HG03175 (cell line): Measurements from ENCODE around the gene CNOT4.
"Not testable (repeated sequence)": the region's sequence is repeated elsewhere in the genome, so short reads cannot be mapped to it uniquely, and the experiment has no call there.

Experiments
- ATAC-seq: cut with Tn5 transposase; IDR thresholded peaks from one replicate; pipeline ENCODE4 v1.9.1; 2021; ENCODE audit warnings: mild to moderate bottlenecking, moderate library complexity; ENCODE audit not compliant: unreplicated experiment

CNOT4 gene

DNA sequence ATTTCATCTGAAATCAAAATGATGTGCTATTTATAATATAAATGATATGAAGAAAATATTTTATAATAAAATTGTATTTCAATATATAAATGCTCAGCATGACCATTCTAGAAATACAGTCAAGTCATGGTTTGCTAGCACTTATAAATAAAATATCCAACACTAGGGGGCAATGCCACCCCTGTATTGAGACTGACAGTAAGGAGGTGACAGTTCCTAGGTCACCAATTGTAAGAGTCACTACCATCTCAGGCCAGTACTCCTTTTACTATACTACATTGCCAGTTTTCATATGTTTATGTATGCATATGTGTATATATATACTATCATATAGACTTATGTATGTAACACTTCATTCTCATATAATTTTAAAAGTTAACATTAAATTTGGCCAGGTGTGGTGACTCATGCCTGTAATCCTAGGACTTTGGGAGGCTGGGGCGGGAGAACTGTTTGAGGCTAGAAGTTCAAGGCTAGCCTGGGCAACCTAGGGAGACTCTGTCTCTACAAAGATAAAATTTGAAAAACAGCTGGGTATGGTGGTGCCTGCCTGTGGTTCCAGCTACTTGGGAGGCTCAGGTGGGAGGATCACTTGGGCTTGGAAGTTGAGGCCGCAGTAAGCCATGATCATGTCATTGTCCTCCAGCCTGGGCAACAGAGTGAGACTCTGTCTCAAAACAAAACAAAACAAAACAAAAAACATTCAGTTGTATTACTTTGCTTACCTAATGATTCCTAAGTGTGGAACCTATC lies 2.4 kb upstream of the CNOT4 start:
- peak; percentile 36 for ATAC-seq

DNA sequence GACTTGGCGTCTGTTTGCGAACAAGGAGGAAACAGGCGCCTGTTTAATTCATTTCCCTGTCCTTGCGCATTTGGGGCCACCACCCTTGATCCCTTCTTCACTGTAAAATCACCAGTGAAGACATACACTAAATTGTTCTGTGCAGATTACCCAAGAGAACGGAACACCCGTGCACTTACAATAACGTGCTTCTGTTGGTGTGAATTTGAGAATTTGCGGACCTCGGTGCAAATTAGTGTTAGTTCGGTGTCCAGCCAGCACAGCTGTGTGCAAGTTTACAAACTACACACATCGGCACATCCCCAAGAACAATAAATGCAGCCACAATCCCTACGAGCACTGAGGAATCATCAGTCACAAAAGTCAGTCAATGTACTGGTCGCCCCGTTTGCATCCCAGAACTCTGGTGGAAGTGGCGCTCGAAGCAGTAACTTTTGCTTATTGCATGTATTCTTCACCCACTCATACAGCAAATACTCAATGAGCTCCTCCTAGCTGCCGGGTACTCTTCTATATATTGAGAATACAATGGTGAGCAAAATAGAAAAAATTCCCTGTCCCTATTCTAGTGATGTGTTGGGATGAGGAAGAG lies 786 bp upstream of the CNOT4 start:
- ATAC-seq, result no peak

DNA sequence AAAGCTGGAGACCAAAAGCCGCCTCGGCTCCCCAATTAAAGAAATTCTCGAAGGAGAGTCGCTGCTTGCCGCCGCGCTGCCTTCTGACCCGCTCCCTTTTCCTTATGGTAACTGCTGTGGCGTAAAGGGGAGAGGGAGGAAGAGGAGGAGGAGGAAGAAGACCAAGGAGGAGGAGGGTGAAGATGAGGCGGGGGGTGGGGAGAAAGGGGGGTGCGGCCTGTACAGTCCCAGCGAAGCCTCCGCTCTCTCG lies 388 bp downstream of the CNOT4 start:
- ATAC-seq, result no peak

DNA sequence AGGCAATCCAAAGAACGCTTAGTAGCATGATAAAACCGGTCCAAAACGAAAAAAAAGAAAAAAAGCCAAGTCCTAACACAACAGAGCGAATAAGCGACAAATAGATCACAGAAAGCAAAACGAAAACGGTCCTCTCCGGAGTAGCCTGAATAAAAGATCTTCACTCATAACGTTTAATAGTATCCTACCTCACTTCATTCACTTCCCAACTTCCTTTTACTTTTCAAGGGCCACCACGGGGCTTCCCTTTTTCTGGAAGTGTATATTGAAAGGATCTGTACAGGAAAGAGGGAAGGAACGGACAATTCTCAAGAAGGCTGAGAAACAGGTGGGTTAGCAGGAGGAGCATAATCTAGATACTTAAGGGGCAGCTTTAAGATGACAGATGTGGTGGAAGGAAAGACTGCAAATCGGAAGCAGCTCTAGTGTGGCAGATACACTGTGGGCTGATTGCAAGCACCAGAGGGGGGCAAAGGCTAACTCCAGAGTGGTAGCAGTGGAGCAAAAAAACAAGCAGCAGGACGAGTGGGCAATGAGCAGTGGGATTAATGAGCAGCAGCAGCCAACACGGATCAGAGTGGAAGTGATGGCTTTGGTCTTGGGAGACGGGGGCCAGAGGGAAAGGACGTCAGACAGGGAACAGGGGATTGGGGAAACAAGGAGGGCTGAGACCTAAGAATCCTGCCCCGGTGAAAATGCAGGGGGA lies 866 bp downstream of the CNOT4 start:
- peak; percentile 26 for ATAC-seq

DNA sequence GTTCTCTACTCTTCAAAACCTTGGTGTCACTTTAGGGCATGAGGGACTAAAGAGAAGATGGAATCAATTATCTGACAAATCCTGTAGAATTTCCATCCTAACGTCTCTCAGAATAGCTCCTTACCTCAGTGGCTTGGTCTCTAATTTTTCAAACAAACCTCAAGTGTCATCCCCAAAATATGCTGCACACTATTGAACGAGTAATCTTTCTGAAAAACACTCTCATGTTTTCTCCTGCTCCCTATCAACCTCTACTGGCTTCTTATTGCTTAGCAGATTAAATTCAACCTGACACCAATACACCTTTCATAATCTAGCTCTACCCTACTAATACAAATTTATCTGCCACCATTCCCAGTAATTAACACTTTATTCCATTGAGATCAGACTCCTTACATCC lies 8.5 kb downstream of the CNOT4 start:
- no peak for ATAC-seq

DNA sequence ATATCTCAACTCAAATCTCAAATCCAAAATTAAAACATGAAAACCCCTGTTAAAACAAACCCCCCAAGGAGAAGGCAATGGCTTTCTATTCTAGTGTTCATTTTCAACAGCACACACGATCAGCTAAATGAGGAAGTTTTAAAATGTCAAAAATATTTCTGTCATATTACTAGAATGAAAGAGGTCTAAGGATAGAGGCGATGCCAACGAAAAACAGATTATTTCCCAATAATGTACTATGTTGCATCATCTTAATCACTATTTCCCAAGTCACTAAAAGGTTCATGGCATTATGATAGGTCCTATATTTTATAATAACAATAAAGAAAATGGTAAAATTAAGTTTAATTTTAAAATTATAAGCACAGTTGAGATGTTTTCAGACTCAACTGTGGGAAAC lies 10.1 kb downstream of the CNOT4 start:
- no peak for ATAC-seq

DNA sequence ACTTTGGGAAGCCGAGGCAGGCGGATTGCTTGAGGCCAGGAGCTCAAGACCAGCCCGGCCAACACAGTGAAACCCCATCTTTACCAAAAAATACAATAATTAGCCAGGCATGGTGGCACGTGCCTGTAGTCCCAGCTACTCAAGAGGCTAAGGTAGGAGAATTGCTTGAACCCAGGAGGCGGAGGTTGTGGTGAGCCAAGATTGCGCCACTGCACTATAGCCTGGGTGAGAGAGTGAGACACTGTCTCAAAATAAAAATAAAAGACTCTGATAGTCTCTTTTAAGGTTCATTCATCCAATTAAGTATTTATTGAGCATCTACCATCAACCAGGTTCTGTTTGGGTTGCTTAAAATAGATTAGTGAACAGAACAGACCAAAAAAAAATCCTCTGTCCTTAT lies 12.7 kb downstream of the CNOT4 start:
- ATAC-seq, result not testable (repeated sequence)

DNA sequence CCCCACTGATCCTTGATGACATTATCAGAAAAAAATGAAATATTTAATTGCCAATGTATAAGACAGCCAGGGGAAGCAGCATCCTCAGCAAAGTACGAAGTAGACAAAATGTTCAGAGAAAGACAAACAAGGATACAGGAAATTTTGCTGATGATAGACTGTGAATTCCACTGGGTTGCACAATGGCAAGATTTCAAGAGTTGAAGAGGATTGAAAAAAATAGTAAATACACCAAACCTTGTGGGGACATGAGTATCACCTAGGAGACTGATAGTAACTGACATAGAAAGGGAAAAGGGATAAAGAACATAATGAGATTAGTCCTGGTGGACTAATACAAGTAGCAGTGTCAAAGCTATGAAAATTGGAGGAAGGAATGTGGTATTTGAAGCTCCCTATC lies 16.5 kb downstream of the CNOT4 start:
- ATAC-seq, result no peak

DNA sequence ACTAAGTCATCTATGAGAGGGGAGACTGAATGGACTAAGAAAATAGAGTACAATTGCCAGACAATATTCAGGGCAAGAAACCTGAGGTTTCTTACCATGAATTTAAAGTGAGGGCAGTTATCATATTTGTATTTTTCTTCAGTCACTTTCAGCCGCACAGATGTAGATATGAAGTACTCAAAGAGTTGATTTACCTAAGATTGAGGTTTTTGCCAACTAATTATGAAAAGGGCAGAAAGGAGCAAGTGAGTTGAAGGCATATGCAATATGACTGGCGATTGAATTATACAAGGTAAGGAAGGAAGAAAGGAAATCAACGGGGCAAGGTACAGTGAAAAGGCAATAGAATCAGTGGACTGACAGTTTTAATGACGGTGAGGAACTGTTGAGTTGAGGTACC lies 17.8 kb downstream of the CNOT4 start:
- ATAC-seq, result no peak

DNA sequence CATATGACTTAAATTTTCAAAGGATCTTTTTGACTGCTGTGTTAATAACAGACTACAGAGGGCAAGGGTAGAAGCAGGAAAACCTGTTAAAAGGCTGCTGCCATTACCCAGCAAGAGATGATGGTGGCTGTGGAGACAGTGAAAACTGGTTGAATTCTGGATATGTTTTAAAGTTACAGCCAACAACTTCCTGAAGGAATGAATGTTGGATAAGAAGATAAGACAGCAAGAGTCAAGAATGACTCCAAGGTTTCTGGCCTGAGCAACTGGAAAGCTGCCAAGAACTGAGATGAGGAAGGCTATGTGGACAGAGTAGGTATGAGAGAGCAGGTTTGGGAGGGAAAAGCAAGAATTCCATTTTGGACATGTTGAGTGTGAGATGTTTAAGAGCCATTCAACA lies 19.1 kb downstream of the CNOT4 start:
- no peak for ATAC-seq

DNA sequence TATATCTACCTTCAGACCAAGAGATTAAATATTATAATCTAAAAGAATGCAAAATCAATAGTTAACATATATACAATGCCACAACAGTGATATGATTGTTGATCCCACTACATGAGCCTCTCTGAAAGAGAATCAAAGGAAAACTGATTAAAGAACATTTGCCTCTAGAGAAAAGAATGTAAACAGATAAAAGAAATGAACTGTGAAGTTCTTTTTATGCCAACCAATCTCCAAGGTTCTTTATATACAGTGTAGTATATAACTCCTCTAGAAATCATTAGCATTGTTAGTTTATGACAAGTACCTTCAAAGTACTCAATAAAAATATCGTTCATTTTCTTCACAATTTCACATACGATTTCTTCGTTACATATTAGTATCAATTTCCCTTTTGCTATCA lies 20.1 kb downstream of the CNOT4 start:
- ATAC-seq, result no peak

DNA sequence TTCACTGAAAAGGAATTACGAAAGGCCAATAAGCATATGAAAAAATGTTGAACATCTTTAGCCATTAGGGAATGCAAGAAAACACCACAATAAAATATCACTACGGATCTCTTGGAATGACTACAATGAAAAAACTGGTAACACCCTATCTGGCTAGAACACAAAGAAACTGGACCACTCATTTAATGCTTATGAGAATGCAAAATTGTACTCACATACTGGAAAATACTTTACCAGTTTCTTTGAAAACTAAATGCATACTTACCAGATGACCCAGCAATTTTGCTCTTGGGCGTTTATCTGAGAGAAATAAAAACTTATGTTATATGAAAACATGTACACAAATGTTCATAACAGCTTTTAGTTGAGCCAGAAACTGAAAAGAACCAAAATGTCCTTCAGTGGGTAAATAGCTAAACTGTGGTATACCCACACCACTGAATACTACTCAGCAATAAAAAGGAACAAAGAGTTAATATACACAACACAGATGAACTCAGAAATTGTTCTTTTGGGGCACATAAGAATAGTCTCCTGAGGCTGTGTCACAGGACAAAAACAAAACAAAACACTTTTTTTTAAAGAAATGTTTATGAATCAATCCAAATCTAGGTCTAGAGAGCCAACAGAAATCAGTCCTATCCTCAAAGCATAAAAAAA lies 23.5 kb downstream of the CNOT4 start:
- ATAC-seq, result no peak

DNA sequence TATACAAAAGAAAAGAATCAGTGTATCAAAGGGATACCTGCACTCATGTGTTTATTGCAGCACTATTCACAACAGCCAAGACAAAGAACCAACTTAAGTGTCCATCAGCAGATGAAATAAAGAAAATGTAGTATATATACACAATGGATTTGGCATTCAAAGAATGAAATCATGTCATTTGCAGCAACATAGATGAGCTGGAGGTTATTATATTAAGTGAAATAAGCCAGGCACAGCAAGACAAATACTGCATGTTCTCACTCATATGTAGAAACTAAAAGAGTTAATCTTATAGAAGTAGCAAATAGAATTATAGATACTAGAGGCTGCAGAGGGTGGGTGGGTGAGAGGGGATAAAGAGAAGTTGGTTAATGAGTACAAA lies 28.3 kb downstream of the CNOT4 start:
- no peak for ATAC-seq

DNA sequence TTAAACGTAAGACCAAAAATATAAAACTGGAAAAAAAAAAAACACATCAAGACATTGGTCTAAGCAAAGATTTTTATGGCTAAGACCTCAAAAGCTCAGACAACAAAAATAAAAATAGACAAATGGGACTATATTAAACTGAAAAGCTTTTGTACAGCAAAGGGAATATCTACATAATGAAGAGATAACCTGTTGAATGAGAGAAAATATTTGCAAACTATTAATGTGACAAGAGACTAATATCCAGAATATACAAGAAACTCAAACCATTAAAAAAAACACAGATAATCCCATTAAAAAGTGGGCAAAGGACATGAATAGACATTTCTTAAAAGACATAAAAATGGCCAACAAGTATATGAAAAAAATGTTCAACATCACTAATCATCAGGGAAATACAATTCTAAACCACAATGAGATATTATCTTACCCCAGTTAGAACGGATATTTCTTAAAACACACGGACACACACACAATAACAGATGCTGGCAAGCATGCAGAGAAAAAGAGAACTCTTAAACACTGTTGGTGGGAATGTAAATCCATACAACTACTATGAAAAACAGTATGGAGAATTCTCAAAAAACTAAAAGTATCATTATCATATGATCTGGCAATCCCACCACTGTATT lies 28.8 kb downstream of the CNOT4 start:
- no peak for ATAC-seq

DNA sequence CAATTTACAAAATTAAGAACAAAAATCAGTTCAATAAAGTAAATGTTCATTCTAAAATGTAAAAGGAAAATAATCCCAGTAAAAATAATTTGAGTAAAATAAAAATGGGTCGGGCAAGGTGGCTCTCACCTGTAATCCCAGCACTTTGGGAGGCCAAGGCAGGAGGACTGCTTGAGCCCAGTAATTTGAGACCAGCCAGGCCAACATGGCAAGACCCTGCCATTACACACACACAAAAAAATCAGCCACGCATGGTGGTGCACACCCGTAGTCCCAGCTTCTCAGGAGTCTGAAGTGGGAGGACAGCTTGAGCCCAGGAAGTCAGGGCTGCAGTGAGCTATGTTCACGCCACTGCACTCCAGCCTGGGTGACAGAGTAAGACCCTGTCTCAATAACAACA lies 34.4 kb downstream of the CNOT4 start:
- ATAC-seq, result no peak

DNA sequence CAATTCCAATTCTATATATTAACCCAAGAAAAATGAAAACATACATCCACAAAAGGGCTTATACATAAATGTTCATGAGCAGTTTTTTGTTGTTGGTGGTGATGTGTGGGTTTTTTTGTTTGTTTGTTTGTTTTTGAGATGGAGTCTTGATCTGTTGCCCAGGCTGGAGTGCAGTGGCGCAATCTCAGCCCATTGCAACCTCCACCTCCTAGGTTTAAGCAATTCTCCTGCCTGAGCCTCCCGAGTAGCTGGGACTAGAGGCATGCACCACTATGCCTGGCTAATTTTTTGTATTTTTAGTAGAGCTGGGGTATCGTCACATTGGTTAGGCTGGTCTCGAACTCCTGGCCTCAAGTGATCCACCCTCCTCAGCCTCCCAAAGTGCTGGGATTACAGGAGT lies 40.2 kb downstream of the CNOT4 start:
- not testable (repeated sequence) for ATAC-seq

DNA sequence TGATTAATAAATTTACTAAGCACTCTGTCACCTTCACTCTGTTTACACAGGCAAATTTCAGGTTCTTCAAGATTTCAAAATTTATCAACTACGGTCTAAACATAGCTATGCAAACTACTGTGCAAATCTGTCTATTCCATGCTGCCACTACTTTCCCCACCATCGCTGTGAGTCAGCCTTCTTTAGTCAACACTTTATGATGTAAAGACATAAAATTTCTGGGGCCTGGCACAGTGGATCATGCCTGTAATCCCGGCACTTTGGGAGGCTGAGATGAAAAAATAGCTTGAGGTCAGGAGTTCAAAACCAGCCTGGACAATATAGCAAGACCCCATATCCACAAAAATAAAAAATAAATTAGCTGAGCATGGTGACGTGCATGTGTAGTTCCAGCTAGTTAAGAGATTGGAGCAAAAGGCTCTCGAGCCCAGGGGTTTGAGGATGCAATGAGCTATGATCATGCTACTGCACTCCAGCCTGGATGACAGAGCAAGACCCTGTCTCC lies 42.6 kb downstream of the CNOT4 start:
- peak; percentile 35 for ATAC-seq

DNA sequence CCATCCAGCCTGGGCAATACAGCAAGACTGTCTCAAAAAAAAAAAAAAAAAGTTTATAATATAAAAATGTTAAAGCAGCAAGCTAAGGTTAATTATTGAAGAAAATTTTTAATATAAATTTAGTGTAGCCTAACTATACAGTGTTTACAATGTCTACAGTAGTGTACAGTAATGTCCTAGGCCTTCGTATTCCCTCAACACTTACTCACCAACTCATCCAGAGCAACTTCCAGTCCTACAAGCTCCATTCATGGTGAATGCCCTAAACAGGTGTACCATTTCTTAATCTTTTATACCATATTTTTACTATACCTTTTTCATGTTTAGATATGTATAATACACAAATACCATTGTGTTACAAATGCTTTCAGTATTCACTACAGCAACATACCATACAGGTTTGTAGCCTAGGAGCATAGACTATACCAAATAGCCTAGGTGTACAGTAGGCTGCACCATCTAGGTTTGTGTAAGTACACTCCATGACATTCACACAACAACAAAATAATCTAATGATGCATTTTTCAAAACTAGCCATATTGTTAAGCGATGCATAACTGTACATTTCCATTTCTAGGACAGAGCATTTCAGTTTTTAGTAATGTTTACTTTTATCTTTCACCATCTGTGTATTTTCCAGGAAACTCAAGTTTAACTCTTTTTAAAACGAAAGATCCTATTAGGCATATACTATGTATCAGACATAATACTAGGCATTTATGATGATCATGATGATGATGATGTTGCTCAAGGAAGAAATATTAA lies 43.3 kb downstream of the CNOT4 start:
- no peak for ATAC-seq

DNA sequence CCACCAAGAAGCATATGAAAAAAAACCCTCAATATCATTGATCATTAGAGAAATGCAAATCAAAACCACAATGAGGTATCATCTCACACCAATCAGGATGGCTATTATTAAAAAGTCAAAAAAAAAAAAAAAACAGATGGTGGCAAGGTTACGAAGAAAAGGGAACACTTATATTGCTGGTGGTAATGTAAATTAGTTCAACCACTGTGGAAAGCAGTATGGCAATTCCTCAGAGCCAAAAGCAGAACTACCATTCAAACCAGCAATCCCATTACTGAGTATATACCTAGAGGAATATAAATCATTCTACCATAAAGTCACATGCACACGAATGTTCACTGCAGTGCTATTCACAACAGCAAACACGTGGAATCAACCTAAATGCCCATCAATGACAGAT lies 46.0 kb downstream of the CNOT4 start:
- ATAC-seq, result peak; percentile 34

DNA sequence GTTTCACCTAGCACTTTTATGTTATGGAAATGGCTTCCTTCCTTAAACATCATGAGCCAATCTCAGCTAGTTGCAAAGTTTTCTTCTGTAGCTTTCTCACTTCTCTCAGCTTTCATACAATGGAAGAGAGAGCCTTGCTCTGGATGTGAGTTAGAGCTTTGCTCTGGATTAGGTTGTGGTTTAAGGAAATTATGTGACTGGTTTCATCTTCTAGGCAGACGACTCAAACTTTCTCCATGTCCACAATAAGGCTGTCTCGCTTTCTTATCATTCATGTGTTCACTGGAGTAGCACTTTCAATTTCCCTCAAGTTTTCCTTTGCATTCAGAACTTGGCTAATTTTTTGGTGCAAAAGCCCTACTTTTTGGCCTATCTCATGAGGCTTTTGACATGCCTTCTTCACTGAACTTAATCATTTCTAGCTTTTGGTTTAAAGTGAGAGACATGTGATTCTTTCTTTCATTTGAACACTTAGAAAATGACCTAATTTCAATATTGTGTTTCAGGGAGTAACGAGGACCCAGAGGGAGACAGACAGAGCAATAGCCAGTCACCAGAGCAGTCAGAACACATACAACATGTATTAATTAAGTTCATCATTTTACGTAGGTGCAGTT lies 49.8 kb downstream of the CNOT4 start:
- peak; percentile 45 for ATAC-seq
